SIG-M5 treated with dmso at 0.1 percent for 504 hours (cell line): ENCODE measurements around the gene SDR42E1.
A peak's percentile ranks its signal among the peaks of the same experiment; 100 is the strongest.
"Not testable (repeated sequence)": the region's sequence is repeated elsewhere in the genome, so short reads cannot be mapped to it uniquely, and the experiment has no call there.

Experiments
- DNase-seq: peaks from one replicate; lab custom pipeline; 2025; ENCODE audit not compliant: unreplicated experiment; lab: John Stamatoyannopoulos, UW

The SDR42E1 gene

DNA sequence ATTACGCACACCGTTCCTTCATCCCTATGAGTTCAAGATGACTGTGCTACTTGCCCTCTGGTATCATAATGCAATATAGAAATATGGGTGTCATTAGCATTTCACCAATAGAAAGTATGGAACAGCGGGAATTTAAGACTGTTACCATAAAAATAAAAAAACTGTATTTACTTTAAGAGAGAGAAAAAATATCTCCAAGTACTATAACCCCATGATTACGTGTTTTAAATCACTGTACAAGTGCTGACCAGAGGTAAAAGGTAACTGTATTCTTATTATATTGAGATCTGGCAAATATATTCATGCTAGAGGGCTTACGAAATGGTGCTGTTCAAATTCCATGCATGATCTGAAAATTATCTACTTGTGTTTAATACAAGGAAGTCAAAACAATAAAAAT is 5.2 kb downstream of the SDR42E1 start:
- DNase-seq, result no peak

DNA sequence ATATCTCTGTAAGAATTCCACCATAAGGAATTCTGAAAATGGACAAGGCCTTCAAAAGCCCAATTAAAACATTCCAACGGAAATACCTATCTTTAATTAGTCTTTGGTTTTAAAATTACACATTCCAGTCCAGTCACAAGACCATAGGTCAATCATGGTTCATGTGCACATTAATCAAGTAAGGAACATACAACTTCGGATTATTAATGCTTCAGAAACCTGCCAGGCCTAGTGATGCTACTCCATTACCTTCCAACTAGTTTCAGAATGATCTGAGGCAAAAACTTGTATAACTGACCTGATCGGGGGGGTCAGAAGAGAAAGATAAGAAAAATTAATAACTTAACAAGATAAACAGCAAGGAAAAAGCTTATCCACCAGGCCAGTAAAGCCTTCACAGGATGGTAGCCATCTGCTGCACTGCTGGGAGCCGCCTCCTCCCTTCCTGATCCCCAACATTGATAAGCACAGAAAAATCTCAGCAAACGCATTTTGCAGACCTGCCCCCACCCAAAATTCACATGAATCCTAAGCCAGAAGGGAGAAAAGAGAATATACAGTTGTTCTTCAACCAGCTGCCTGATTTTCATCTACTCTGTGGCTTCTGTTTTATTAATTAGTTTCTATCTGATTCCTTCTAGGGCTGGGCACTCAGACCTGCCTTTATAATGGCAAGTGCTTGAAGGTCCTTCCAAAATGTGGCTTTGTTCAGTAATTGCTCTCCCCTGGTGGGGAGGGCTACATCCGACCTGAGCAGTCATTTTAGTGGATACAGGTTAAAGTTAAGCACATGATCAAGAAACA is 6.0 kb downstream of the SDR42E1 start:
- DNase-seq, result no peak

DNA sequence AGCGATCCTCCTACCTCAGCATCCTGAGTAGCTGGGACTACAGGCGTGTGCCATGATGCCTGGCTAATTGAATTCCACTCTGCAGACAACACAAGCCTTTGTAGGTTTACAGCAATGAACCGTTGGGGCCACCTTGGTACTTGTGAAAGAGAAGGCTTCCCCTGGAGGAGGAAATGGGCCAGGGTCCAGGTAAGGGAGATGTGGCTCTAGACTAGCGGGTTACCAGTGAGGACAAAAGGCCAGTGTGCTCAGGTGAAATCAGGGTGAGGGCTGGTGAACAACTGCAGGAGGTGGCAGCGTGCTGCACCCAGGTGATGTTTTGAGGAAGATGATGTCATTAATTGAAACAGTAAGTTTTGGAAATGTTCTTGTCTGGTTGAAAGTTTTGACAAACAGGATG is 6.7 kb downstream of the SDR42E1 start:
- no peak for DNase-seq

DNA sequence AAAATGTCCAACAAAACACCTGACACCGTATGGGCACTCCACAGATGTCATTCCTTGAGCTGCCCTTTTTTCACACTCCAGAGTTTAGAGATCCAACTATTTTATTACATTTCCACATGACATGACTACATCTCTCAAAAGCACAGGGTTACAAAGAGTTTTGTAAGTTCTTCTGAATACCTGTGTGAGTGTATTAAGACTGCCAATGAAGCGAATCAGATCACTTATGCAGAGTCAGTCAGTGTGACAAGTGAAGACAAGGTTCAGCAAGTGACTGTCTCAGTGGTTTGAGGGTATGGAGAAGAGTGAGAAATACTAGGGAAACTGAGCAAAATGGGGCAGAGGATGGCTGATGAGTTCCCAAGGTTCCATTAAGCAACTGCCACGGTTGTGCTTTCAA is 8.4 kb downstream of the SDR42E1 start:
- no peak for DNase-seq

DNA sequence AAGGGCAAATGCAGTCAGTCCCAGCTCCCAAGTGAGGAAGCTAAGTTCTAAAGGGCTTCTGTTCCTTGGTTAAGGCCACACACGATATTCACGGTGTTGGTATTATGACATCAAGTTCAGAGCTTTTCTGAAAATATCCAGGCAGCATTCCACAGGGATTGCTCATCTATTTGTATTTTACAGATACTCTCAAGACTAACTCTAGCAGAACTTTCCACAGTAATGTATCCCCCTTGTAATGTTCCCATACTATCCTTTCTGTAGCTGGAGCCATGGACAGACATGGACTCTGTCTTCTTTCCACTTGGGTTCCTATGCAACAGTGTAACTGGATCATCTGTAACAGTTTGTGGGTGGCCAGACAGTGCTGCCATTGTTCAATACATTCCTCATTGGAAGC is 13.5 kb downstream of the SDR42E1 start:
- DNase-seq, result no peak

DNA sequence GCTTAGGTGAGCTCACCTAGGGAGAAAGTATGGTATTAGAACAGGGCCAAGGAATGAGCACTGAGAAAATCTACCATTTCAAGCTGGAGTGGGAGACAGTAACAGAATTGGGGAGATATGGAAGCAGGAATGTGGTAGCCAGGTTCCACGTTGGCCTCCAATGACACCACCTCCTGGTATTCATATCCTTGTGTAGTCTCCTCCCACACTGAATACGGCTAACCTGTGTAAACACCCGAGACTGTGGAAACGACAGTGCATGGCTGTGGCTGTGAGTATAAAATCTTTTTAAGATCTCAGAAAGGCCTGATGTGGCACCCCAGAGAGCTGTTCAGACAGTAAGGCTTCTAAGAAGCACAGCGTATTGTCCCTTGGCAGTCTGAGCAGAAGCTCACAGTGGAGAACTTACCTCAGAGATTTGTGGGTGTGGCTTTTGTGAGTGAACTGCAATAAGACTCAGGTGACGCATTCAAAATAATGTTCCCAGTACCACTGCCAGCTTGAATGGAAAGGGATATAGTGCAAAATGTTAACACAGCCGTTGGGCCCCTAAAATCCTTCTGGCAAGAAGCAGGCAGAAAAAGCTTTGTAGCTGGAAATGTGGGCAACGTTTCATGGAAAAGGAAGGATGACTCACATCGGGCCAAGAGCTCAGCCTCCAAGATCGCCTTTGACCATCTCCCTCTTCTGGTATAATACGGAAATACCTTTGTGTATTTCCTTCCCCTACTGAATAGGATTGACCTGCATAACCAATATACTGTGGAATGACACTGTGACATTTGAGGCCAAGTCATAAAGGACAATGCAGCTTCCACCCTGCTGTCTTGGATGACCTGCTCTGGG is 14.4 kb downstream of the SDR42E1 start:
- DNase-seq, result peak; percentile 43

DNA sequence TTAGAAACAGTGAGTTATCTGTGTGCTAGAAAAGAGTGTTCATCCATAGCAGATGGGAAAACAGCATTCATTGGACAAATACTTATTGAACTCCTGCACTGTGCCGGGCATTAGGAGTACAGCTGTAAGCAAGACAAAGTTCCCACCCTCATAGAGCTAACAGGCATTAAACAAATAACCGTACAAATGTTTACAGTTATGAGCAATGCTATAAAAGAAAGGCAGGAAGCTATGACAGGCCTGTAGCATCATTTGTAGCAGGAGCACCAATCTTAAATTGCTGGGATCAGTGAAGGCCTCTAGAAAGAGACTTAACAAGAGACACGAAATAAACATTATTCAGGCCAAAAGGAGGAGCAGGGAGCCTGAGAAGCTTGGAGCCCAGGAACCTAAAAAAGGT is 15.6 kb downstream of the SDR42E1 start:
- DNase-seq, result no peak

DNA sequence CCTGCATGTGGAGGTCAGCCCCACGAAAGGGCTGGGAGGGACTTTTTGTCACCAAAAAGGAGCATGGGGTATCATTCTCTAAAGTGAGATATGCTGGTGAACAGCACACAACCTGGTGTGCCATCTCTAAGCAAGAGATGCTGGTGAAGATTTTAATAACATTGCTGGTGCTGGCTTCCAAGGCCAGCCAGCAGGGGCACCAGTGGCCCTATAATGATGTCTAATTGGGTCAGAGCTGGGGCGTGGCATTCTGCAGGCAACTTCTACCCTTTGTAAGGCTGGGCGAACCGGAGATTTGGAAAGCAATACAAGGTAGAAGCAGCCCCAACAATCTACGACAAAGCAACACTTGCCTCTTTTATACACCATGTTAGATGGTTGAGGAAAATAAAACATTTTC is 16.8 kb downstream of the SDR42E1 start:
- DNase-seq, result no peak

DNA sequence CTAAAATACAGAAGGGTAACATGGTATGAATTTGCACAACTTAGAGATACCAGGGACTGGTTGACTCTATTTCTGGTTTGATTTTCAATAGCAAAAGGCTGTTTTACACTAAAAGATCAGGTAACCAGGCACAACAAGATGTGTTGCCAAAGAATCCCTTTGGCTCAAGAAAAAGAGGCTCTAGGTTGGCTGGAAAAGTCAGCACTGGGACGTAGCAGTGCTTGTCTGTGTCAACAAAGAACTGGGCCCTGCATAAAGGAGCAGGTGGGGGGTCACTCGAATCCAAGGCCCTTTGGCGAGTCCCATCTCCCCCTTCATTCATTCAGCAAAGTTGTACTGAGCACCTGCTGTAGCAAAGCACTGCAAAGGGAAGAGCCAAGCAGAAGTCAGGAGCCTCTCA is 18.4 kb downstream of the SDR42E1 start:
- no peak for DNase-seq

DNA sequence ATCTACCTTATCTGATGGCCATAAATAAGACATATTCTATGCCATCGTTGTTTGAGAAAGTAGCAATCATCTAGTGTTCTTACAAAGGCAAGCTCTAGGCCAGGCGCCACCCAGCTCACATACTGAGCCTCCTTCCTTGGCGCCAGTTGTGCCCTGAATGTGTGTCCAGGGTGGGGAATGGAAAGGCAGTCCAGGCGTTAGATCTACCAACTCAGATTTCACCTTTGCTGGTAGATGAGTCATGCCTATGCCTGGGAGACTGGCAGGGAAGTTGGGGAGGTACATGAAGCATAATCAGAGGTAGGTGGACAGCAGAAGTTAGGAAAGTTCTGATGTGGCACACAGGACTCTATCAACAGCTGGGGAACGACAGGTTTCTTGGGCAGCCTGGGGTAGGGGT is 23.6 kb downstream of the SDR42E1 start:
- no peak for DNase-seq

DNA sequence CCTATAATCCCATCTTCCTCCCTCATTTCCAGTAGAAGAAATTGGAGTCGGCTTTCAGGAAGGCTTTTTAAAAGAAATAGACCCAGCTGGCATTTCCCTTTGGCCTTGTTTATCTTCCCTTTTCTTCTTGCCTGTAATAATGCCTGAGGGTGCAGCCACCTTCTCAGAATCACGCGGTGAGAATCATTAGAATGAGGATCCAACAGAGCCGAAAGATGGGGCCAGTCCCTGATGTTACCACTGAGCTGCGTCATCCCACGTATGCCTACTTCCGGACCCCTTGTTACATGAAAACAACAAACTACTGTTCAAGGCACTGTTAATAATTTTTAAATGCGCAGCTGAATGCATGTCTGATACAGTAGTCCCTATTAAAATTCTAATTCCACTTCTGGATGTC is 24.1 kb downstream of the SDR42E1 start:
- DNase-seq, result no peak

DNA sequence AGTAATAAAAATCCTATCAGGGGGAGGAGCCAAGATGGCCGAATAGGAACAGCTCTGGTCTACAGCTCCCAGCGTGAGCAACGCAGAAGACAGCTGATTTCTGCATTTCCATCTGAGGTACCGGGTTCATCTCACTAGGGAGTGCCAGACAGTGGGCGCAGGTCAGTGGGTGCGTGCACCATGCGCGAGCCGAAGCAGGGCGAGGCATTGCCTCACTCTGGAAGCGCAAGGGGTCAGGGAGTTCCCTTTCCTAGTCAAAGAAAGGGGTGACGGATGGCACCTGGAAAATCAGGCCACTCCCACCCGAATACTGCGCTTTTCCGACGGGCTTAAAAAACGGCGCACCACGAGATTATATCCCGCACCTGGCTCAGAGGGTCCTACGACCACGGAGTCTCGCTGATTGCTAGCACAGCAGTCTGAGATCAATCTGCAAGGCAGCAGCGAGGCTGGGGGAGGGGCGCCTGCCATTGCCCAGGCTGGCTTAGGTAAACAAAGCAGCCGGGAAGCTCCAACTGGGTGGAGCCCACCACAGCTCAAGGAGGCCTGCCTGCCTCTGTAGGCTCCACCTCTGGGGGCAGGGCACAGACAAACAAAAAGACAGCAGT is 33.8 kb downstream of the SDR42E1 start:
- DNase-seq, result not testable (repeated sequence)

DNA sequence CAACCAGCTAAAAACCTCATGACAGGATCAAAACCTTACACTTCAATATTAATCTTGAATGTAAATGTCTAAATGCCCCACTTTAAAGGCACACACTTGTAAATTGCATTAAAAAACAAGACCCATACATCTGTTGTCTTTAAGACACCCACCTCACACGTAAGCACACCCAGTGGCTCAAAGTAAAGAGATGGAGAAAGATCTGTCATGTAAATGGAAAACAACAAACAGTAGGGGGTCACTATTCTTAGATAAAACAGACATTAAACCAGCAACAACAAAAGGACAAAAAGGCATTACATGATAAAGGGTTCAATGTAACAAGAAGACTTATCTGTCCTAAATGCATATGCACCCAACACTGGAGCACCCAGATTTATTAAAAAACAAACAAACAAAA is 35.6 kb downstream of the SDR42E1 start:
- DNase-seq, result no peak

DNA sequence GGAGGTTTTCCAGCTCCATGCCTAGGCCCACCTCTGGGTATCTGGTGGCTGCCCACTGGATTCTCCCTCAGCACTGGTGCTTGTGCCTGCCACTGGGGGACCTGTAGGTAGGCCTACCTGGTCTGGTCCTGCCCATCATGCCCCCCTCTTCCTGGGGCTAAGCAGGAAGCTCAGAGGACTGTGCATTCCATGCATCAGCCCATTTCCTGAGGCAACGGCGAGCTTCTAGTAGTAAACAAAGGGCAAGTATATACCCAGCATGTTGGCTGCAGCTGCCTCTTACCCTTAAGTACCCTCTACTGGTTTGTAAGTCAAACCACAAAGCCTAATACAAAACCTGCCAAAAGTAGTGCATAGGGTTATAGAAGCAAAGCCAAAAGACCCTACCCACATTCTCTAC is 37.5 kb downstream of the SDR42E1 start:
- DNase-seq, result no peak

DNA sequence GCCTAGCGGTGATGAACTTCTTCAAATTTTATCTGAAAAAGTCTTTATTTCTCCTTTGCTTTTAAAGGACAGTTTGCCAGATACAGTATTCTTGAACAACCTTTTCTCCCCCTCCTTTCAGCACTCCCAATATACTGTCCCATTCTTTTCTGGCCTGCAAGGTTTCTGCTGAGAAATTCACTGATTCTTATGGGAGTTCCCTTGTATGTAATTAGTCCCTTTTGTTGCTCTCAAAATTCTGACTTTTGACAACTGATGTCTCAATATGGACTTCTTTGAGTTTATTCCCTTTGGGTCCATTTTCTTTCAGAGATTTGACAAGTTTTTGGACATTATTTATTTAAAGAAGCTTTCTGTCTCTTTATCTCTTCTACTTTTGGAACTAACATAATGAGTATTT is 39.4 kb downstream of the SDR42E1 start:
- DNase-seq, result no peak

DNA sequence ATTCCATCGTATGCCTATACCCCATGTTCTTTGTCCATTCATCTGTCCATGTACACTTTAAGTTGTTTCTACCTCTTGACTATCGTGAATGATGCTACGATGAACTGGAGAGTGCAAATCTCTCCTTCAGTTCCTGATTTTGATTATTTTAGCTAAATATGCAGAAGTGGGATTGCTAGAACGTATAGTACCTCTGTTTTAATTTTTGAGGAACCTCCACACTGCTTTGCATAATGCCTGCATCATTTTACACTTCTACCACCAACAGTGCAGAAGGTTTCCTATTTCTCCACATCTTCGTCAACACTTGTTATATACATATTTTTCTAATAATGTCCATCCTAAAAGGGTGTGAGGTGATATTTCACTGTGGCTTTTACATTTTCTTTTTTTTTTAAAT is 43.9 kb downstream of the SDR42E1 start:
- DNase-seq, result peak; percentile 39

DNA sequence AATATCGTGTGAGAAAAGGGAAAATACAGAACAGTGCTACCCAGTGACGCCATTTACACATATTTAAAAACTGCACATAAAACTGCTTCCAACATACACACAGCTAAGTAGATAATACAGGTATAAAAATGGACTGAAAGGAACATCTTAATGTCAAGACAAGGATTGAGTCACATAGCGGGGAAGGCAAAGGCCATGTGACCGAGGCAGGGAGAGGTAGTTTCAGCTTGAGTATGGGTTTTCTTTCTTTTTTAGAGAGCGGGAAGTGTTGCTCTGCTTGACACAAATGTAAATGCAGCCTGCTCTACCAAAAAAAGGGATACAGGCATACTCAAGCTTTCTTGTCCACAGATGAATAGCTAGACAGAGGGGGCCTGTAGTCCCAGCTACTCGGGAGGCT is 46.5 kb downstream of the SDR42E1 start:
- no peak for DNase-seq

DNA sequence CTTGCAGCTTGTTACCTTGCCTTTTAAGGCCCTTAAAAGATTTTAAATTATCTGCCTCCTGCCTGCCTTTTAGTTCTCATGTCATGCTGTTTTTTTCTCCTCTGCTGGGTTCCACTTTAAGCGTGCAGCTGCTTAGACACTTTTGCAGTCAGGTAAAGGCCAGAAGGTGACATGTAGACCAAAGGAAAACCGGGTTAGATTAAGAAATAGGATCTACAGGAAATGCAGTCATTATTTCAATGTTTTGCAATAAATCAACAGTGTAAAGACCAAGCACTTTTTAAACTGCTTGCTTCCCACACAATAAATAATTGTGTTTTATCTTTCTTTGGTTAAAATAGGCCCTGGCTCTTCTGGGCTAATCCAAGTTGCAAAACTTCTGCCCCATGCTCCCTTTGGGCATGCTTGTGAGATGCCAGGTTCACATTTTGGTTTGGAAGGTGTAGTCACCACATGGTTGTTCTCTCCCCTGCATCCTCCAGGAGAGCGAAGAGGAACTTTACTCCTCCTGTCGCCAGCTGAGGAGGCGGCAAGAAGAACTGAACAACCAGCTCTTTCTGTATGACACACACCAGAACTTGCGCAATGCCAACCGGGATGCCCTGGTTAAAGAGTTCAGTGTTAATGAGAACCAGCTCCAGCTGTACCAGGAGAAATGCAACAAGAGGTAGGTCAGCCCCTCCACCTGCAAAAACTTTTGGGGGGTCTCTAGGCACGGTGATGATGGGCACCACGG is 54.9 kb downstream of the SDR42E1 start:
- peak; percentile 54 for DNase-seq

DNA sequence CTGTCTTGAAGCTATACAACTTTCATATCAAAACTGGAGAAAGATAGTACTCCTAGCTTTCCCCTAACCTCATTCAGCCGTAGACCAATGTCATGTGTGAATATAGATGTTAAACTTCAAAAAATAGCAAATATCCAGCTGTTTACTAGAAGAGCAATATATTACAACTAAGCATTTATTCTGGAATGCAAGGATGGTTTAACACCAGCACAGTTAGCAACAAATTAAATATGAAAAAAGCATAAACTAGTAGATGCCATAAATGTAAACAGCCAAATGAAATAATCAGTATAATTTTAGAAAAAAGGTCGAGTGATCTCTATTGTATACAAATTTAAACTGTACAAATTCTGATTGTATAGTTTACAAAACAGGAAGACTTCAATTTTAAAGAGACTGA is 59.7 kb downstream of the SDR42E1 start:
- DNase-seq, result no peak

DNA sequence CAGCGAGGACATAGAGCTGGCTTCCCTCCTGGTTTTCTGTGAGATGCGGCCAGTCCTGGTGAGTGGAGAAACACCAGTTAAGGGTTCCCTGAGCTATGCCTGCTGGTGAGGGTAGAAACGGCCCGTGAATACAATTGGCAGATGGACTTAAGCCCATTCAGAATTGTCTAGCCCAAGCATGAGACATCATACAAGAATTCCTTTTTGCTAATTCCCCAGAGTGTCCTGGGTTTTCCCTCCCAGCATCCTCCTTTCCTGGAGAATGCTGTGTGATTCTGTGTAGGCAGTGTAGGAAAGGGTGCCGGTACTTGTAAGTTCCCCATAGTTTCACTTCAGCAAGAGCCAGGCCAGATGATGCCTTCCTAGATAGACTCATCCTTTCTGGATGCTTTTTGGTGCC is 65.1 kb downstream of the SDR42E1 start:
- DNase-seq, result no peak

DNA sequence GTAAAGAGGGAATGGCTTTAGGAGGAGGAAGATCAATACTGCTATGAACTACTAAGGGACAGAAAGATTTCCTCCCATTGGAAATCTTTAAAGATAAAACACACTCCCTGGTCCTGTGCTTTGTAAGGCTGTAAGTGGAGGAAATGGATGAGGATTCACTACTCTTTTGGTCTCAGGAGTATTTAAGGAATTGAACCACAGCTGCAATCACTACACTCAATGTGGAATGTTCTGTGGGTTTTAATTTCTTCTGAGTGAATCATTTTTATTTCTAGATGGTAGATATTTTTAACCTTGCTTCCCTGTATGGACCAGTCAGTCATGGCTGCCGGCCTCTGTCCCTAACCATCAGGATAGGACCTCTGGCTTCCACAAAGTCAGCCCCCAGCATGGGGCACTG is 65.6 kb downstream of the SDR42E1 start:
- DNase-seq, result no peak
